Activated CD4-positive, alpha-beta memory T cell treated with anti-CD3 and anti-CD28 coated beads for 36 hours (primary cell): Measurements from ENCODE around the gene ZNF506. TPM values are rescaled to one million over a fixed set of nuclear protein-coding genes. Genes with fewer than 3 reads are reported as not detected.

Source experiments
- CTCF ChIA-PET: fragments of 350-600 bp; sonication (Branson Sonifier 250); formaldehyde crosslinking; loops from one replicate; lab custom pipeline; 2021; ENCODE audit warnings: antibody characterized with exemption, inconsistent platforms; lab: Charles Lee
- POLR2A ChIA-PET: fragments of 350-600 bp; sonication (Branson Sonifier 250); formaldehyde crosslinking; loops from one replicate; lab custom pipeline; 2021; ENCODE audit warnings: antibody characterized with exemption; lab: Charles Lee
- DNase-seq: peaks from one replicate; pipeline ENCODE4 v3.0.0-alpha.2; 2020
- H3K27ac Mint-ChIP-seq: one replicate; pipeline ENCODE4 v1.8.0; 2021; ENCODE audit warnings: mixed read lengths
- H3K27me3 Mint-ChIP-seq: one replicate; pipeline ENCODE4 v1.8.0; 2021; ENCODE audit warnings: mixed read lengths
- H3K36me3 Mint-ChIP-seq: one replicate; pipeline ENCODE4 v1.8.0; 2021; ENCODE audit warnings: mixed read lengths
- H3K4me1 Mint-ChIP-seq: one replicate; pipeline ENCODE4 v1.8.0; 2021; ENCODE audit warnings: low read depth, mixed read lengths
- H3K4me3 Mint-ChIP-seq: one replicate; pipeline ENCODE4 v1.8.0; 2021; ENCODE audit warnings: mild to moderate bottlenecking, mixed read lengths
- H3K9me3 Mint-ChIP-seq: one replicate; pipeline ENCODE4 v1.8.0; 2021; ENCODE audit warnings: mixed read lengths
- intact Hi-C: fragments of 100-400 bp; cut with micrococcal nuclease; formaldehyde crosslinking; loops from one replicate; pipeline ENCODE4 v1.15.1; 2023
- total RNA-seq, 2 experiments: library from RNA; stranded (reverse); gene quantifications; one replicate each; pipeline ENCODE4 v1.2.3, GENCODE V29; 2021

ZNF506 gene
- total RNA-seq, 2 experiments from 2014 or later, result 32.9 to 39.3 TPM

DNA sequence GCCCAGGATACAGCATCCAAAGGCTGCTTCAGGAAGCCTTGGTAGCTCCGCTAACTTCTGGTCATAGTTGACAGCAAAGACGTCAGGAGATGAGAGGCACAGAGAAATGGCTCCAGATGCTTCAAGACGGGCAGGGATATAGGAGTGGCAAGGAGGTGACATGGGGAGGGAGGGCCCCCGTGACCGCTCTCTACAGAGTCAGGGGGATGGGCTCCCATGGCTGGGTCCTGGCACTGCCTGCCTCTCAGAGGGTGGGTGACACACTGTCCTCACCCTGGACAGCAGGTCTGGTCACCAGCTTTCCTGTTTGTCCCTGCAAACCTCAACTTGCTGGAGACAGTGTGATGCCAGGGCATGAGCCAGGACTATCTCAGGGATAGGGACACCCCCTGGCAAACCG lies 78.4 kb downstream of the ZNF506 start:
- no peak for DNase-seq
- ChIA-PET POLR2A (no interaction called here), CTCF (no interaction called here)
- Mint-ChIP-seq H3K27ac (no peak overlapping the region), H3K36me3 (no peaks in the 10 kb centered on the region), H3K27me3 (no peaks in the 10 kb centered on the region), H3K9me3 (no peaks in the 10 kb centered on the region), H3K4me3 (no peak overlapping the region), H3K4me1 (no peaks in the 10 kb centered on the region)
- intact Hi-C loops, result no loop called here

DNA sequence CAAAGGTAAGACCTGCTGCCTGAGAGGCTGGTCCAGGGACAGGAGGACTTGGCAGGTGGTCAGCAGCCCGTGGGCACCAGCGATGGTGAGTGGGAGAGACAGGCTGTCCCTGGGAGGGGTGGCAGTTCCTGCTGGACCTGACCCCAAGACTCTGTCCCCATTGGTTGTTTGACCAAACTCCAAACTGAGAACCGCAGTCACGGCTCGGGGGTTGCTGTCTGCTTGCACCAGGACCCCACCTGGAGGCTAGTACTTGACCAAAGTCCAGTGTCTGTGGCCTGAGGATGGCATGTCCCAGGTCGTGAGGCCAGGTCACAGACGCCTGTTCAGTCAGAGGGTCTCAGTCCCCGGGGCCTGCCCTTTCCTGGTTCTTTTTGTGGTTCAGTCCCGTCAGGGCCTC lies 78.8 kb downstream of the ZNF506 start:
- CTCF ChIA-PET, result no interaction called here
- DNase-seq, result no peak
- Mint-ChIP-seq H3K27me3 (no peaks in the 10 kb centered on the region), H3K4me1 (no peaks in the 10 kb centered on the region), H3K9me3 (no peaks in the 10 kb centered on the region), H3K27ac (no peak overlapping the region), H3K4me3 (no peak overlapping the region), H3K36me3 (no peaks in the 10 kb centered on the region)
- intact Hi-C loops, result no loop called here
- POLR2A ChIA-PET, result no interaction called here

Other genes with a start within 250 kb of the ZNF506 start
- 10 to 100 TPM; 44.9 to 45.7 TPM for gene PBX4, start 203.1 kb downstream of the ZNF506 start, total RNA-seq
- gene LPAR2, start 193.5 kb downstream of the ZNF506 start, total RNA-seq, result 10 to 100 TPM; 32.5 to 33.1 TPM
- 10 to 100 TPM; 78.6 to 79.4 TPM for gene GMIP, start 178.1 kb downstream of the ZNF506 start, total RNA-seq
- 10 to 100 TPM; 66.6 to 69.2 TPM for gene ATP13A1, start 158.1 kb downstream of the ZNF506 start, total RNA-seq
- 10 to 100 TPM; 76.0 to 77.0 TPM for gene ZNF101, start 152.9 kb downstream of the ZNF506 start, total RNA-seq
- 1 to 10 TPM; 6.8 to 7.9 TPM for gene ZNF14, start 88.6 kb downstream of the ZNF506 start, total RNA-seq
- gene ZNF253, start 44.1 kb upstream of the ZNF506 start, total RNA-seq, result 10 to 100 TPM; 11.0 to 12.9 TPM
- gene ZNF93, start 79.2 kb upstream of the ZNF506 start, total RNA-seq, result 10 to 100 TPM; 15.6 to 17.0 TPM
- gene ZNF682, start 217.8 kb upstream of the ZNF506 start, total RNA-seq, result 1 to 10 TPM; 7.0 to 9.1 TPM